Measurements from ENCODE around the gene TH. TPM values are rescaled to one million over a fixed set of nuclear protein-coding genes. Genes with fewer than 3 reads are reported as not detected.

TH gene
- polyA plus RNA-seq, 1 donor from 2014 or later, result 3.6 TPM

DNA sequence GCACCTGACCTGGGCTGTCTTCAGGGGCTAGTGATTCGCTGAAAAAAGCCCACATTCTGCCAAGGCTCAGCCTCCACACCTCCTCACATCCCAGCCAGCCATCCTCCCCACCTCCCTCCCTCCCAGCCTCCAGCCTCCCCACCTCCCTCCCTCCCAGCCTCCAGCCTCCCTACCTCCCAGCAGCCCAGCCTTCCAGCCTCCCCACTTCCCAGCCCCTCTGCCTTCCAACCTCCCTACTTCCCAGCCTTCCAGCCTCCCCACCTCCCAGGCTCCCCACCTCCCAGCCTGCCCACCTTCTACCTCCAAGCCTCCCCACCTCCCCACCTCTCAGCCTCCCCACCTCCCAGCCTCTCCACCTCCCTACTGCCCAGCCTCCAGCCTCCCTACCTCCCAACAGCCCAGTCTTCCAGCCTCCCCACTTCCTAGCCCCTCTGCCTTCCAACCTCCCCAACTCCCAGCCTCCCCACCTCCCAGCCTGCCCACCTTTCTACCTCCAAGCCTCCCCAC is 33.7 kb upstream of the TH start:
- no peak overlapping the region for H2AFZ ChIP-seq (ENCODE audit: low read depth, low read length)
- H3K27me3 ChIP-seq (ENCODE audit: insufficient read depth, low read depth, low read length), result no peaks in the 10 kb centered on the region
- H4K20me1 ChIP-seq (ENCODE audit: insufficient read depth), result no peaks in the 10 kb centered on the region
- no peak overlapping the region for H3K27ac ChIP-seq (ENCODE audit: low read length)
- TF ChIP-seq SMC3 (conservative IDR thresholded peaks at IDR 0.05; ENCODE audit: poor library complexity), result no peak
- TF ChIP-seq, protein P1, sequence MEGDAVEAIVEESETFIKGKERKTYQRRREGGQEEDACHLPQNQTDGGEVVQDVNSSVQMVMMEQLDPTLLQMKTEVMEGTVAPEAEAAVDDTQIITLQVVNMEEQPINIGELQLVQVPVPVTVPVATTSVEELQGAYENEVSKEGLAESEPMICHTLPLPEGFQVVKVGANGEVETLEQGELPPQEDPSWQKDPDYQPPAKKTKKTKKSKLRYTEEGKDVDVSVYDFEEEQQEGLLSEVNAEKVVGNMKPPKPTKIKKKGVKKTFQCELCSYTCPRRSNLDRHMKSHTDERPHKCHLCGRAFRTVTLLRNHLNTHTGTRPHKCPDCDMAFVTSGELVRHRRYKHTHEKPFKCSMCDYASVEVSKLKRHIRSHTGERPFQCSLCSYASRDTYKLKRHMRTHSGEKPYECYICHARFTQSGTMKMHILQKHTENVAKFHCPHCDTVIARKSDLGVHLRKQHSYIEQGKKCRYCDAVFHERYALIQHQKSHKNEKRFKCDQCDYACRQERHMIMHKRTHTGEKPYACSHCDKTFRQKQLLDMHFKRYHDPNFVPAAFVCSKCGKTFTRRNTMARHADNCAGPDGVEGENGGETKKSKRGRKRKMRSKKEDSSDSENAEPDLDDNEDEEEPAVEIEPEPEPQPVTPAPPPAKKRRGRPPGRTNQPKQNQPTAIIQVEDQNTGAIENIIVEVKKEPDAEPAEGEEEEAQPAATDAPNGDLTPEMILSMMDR (IDR thresholded peaks at IDR 0.05; ENCODE audit: poor library complexity, severe bottlenecking), result no peak
- no peak for TF ChIP-seq RAD21 (conservative IDR thresholded peaks at IDR 0.05)
- TF ChIP-seq POLR2AphosphoS5 (IDR thresholded peaks at IDR 0.05), result no peak
- no peak for TF ChIP-seq EP300 (conservative IDR thresholded peaks at IDR 0.05; ENCODE audit: poor library complexity, severe bottlenecking)
- TF ChIP-seq, protein P2, sequence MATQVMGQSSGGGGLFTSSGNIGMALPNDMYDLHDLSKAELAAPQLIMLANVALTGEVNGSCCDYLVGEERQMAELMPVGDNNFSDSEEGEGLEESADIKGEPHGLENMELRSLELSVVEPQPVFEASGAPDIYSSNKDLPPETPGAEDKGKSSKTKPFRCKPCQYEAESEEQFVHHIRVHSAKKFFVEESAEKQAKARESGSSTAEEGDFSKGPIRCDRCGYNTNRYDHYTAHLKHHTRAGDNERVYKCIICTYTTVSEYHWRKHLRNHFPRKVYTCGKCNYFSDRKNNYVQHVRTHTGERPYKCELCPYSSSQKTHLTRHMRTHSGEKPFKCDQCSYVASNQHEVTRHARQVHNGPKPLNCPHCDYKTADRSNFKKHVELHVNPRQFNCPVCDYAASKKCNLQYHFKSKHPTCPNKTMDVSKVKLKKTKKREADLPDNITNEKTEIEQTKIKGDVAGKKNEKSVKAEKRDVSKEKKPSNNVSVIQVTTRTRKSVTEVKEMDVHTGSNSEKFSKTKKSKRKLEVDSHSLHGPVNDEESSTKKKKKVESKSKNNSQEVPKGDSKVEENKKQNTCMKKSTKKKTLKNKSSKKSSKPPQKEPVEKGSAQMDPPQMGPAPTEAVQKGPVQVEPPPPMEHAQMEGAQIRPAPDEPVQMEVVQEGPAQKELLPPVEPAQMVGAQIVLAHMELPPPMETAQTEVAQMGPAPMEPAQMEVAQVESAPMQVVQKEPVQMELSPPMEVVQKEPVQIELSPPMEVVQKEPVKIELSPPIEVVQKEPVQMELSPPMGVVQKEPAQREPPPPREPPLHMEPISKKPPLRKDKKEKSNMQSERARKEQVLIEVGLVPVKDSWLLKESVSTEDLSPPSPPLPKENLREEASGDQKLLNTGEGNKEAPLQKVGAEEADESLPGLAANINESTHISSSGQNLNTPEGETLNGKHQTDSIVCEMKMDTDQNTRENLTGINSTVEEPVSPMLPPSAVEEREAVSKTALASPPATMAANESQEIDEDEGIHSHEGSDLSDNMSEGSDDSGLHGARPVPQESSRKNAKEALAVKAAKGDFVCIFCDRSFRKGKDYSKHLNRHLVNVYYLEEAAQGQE (IDR thresholded peaks at IDR 0.05; ENCODE audit: borderline replicate concordance), result no peak
- no peak overlapping the region for H3K4me3 ChIP-seq (ENCODE audit: low read length)
- H3K9me3 ChIP-seq (ENCODE audit: low read length), result no peaks in the 10 kb centered on the region
- no peak overlapping the region for H3K9ac ChIP-seq (ENCODE audit: low read length)
- H3K79me2 ChIP-seq (replicated peaks; ENCODE audit: insufficient read depth, low read length), result no peaks in the 10 kb centered on the region
- no peaks in the 10 kb centered on the region for H3K36me3 ChIP-seq (ENCODE audit: insufficient read depth, low read length)
- H3K4me2 ChIP-seq (ENCODE audit: low read length), result no peak overlapping the region
- H3F3A ChIP-seq (ENCODE audit: insufficient read depth, low read length, poor library complexity, severe bottlenecking), result no peaks in the 10 kb centered on the region
- no peaks in the 10 kb centered on the region for H3K9me2 ChIP-seq (ENCODE audit: insufficient read depth, low read length)

DNA sequence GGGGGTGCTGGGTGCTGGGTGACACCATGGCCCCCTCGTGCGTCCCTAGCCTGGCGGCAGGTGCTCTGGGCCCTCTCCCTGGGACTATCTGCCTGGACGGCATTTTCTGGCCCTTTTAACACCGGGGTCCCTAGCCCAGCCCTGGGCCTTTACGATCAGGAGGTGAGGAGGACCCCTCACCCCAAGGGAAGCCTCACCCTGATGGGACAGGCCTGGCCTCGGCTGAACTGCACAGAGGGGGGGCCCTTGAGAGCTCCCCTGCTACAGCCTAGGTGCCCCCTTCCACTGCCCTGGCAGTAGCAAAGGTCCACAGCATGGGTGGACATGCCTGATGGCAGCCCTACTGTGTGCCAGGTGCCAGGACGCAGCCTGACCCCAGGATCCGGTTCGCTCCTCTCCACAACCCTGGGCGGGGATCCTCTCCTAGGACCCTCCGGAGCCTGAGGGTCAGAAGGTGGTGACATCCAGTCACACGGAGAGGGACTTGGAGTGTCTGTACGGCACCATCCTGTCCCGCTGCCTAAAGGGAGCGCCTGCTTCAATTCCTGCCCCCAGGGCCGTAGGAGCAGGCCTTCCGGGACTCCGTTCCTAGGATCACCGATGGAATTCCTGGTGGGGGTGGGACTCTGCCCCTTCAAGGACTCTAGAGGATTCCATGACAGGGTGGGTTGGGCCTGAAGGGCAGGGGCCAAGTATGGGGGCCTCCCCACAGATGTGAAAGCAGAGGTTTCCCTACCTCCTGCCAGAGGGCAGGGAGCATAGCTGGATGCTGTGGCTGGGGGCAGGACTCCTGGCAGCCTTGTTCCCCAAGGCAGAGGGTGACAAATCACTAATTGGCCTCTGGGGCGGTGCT is 33.0 kb upstream of the TH start:
- H3K9me2 ChIP-seq (ENCODE audit: insufficient read depth, low read length), result no peaks in the 10 kb centered on the region
- no peak overlapping the region for H2AFZ ChIP-seq (ENCODE audit: low read depth, low read length)
- no peaks in the 10 kb centered on the region for H3K27me3 ChIP-seq (ENCODE audit: insufficient read depth, low read depth, low read length)
- TF ChIP-seq MXI1 (conservative IDR thresholded peaks at IDR 0.05; ENCODE audit: poor library complexity, severe bottlenecking) (no peak), EZH2 (IDR thresholded peaks at IDR 0.05; ENCODE audit: borderline replicate concordance, insufficient read depth, low read length, poor library complexity, severe bottlenecking) (no peak), TAF1 (IDR thresholded peaks at IDR 0.05; ENCODE audit: low read depth) (no peak), RAD21 (conservative IDR thresholded peaks at IDR 0.05) (no peak), EP300 (conservative IDR thresholded peaks at IDR 0.05; ENCODE audit: poor library complexity, severe bottlenecking) (no peak), SMC3 (conservative IDR thresholded peaks at IDR 0.05; ENCODE audit: poor library complexity) (no peak), POLR2AphosphoS5 (IDR thresholded peaks at IDR 0.05) (no peak)
- TF ChIP-seq, protein P2 (IDR thresholded peaks at IDR 0.05; ENCODE audit: borderline replicate concordance), result no peak
- TF ChIP-seq, protein P1 (IDR thresholded peaks at IDR 0.05; ENCODE audit: poor library complexity, severe bottlenecking), result no peak
- no peaks in the 10 kb centered on the region for H4K20me1 ChIP-seq (ENCODE audit: insufficient read depth)
- no peaks in the 10 kb centered on the region for H3F3A ChIP-seq (ENCODE audit: insufficient read depth, low read length, poor library complexity, severe bottlenecking)
- no peak overlapping the region for H3K9ac ChIP-seq (ENCODE audit: low read length)
- no peak overlapping the region for H3K4me3 ChIP-seq (ENCODE audit: low read length)
- no peak overlapping the region for H3K27ac ChIP-seq (ENCODE audit: low read length)
- no peaks in the 10 kb centered on the region for H3K9me3 ChIP-seq (ENCODE audit: low read length)
- no peak overlapping the region for H3K4me2 ChIP-seq (ENCODE audit: low read length)
- H3K79me2 ChIP-seq (replicated peaks; ENCODE audit: insufficient read depth, low read length), result no peaks in the 10 kb centered on the region
- no peaks in the 10 kb centered on the region for H3K36me3 ChIP-seq (ENCODE audit: insufficient read depth, low read length)
